GM10248 (cell line): Measurements from ENCODE around the gene AQP11.
"Not testable (repeated sequence)": the region's sequence is repeated elsewhere in the genome, so short reads cannot be mapped to it uniquely, and the experiment has no call there.

Experiments
- CTCF ChIA-PET: fragments of 300-600 bp; sonication (Branson Sonifier 250); formaldehyde crosslinking; extraction: SDS; loops from one replicate; lab custom pipeline; 2021; ENCODE audit warnings: antibody characterized with exemption; lab: Yijun Ruan, JAX
- POLR2A ChIA-PET: fragments of 350-650 bp; sonication (Branson Sonifier 250); formaldehyde crosslinking; extraction: SDS; loops from one replicate; lab custom pipeline; 2020; ENCODE audit warnings: antibody characterized with exemption; lab: Yijun Ruan, JAX
- DNase-seq: peaks from one replicate; pipeline ENCODE4 v3.0.0; 2012; ENCODE audit errors: extremely low spot score
- CTCF ChIP-seq: IDR thresholded peaks from 2 replicates; pipeline ENCODE4 v1.5.1; 2012; ENCODE audit warnings: mild to moderate bottlenecking, low read depth; ENCODE audit errors: extremely low read depth, missing control alignments, control extremely low read depth

The AQP11 gene

GRCh38 chr11:77589521-77590193 lies at the start of gene AQP11:
Gene AQP11, plus strand, starts transcription at chr11:77589953. Its CDS starts 40 bp downstream, at chr11:77589993.
- POLR2A ChIA-PET, result interaction anchor here (1.0 kb wide), 1 partner anchor 14 kb away, joined by 4 read pairs; no protein-coding TSS in a partner anchor
- CTCF ChIA-PET, result interaction anchor here (0.7 to 1.2 kb wide), 4 partner anchors 8 to 402 kb away, joined by 3 read pairs; no protein-coding TSS in a partner anchor
- peak; percentile 92 for DNase-seq
- TF ChIP-seq CTCF, result no peak

DNA sequence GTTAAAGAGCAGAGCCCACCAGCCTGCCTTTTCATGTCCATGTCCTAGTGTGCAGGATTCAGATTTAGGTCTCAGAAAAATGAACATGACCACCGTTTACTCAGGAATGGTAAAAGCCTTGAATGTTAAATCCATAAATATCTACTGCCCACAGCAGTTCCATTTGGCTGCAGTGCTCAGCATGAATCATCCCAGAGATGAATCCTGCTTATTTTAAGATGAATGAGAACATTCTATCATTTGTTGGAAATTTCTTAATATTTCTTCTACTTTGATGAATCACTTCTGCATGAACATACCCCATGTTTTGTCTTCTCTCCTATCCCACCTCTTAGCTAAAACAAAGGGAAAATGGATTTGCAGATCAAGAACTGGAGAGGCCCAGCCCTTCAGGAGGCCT lies 47.5 kb upstream of the AQP11 start:
- ChIA-PET CTCF (interaction anchor here (1.2 to 4.3 kb wide), 3 partner anchors 14 to 415 kb away, joined by 3 to 12 read pairs (median 7); partner anchors contain the start of gene MYO7A), POLR2A (no interaction called here)
- DNase-seq, result no peak
- no peak for TF ChIP-seq CTCF

DNA sequence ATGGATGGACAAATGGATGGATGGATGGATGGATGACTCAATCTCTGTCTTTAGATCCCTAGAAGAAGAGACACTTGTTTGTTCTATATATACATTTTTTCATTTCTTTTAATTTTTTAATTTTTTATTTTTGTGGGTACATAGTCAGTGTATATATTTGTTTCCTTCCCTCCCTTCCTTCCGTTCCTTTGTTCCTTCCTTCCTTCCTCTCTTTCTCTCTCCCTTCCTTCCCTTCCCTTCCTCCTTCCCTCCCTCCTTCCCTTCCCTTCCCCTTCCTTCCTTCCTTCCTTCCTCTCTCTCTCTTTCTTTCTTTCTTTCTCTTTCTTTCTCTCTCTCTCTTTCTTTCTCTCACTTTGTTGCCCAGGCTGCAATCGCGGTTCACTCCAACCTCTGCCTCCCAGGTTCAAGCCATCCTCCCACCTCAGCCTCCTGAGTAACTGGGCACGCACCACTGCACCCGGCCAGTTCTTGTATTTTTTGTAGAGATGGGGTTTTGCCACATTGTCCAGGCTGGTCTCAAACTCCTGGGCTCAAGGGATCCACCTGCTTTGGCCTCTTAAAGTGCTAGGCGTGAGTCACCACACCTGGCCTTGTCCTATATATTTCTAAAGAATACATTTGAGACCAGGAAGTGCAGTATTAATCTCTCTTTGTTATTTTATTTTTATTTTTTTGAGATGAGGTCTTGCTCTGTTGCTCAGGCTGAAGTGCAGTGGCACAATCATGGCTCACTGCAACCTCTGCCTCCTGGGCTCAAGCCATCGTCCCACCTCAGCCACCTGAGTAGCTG lies 42.5 kb upstream of the AQP11 start:
- no peak for TF ChIP-seq CTCF
- ChIA-PET CTCF (interaction anchor here (0.8 to 3.4 kb wide), 18 partner anchors 10 to 456 kb away, joined by 3 to 41 read pairs (median 6); partner anchors contain the start of gene MYO7A), POLR2A (no interaction called here)
- DNase-seq, result no peak

- peak; percentile 58 for TF ChIP-seq CTCF
- ChIA-PET CTCF (interaction anchor here (0.6 to 3.4 kb wide), 42 partner anchors 9 to 457 kb away, joined by 3 to 41 read pairs (median 4); partner anchors contain the start of genes AQP11 and MYO7A), POLR2A (no interaction called here)
- DNase-seq, result peak; percentile 62
These were observed 41.7 kb upstream of the AQP11 start for GRCh38 chr11:77547863-77548551.

- CTCF ChIA-PET, result interaction anchor here (0.7 to 3.4 kb wide), 40 partner anchors 8 to 458 kb away, joined by 3 to 41 read pairs (median 4); partner anchors contain the start of genes AQP11 and MYO7A
These were observed 41.0 kb upstream of the AQP11 start for GRCh38 chr11:77548552-77549445.

DNA sequence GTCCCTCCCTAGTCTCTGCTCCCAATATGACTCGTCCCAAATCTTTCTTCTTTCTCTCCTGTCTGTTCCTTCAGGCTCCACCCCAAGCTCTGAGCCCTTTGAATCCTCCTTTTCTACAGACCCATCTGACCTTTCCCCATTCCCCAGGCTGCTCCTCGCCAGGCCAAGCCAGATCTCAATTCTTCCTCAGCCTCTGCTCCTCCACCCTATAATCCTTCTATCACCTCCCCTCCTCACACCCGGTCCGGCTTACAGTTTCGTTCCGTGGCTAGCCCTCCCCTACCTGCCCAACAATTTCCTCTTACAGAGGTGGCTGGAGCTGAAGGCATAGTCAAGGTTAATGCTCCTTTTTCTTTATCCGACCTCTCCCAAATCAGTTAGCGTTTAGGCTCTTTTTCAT lies 38.3 kb upstream of the AQP11 start:
- CTCF ChIA-PET, result not testable (repeated sequence)

More at GRCh38 chr11:77548552-77549445, 41.0 kb upstream of the AQP11 start:
- TF ChIP-seq CTCF, result no peak
- DNase-seq, result no peak
- POLR2A ChIA-PET, result no interaction called here

More for the DNA sequence above, 38.3 kb upstream of the AQP11 start:
- DNase-seq, POLR2A ChIA-PET: not testable (repeated sequence)
